Skeletal muscle cell (primary cell): Measurements from ENCODE around the gene ELP2.

ENCODE experiments used
- DNase-seq: peaks from one replicate; pipeline ENCODE4 v3.0.0-alpha.2; 2010; ENCODE audit warnings: low read depth
- H3K4me3 ChIP-seq: 2 replicates; pipeline ENCODE4 v1.5.1; 2011; ENCODE audit warnings: low read depth, mild to moderate bottlenecking, control low read depth, low read length, moderate library complexity

The ELP2 gene

DNA sequence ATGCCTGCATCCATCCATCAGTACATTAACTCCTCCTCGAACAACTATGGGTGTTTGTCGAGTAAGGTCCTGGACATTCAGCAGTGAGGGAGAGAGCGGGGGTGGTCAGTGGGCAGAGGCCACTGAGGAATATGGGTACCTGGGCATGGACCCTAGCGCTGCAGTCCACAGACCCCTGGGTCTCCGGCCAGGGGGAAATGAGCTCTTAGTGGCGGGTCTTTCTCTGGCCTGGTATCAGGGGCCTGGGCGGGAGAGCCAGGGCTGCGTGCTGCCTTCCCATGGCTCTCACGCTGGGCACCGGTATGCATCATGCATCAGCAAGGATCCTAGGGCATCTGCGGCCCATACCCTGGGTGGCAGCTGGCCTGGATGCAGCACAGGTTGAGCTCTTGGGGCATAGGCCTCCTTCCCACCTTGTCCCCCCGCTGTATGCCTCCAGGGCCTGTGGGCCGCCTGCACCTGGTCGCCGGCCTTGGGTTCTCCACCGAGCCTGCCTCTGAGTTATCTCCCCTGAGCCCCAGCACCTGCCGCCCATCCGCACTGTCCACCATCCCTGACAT is 56.3 kb downstream of the ELP2 start:
- DNase-seq, result no peak
- no peak overlapping the region for H3K4me3 ChIP-seq

DNA sequence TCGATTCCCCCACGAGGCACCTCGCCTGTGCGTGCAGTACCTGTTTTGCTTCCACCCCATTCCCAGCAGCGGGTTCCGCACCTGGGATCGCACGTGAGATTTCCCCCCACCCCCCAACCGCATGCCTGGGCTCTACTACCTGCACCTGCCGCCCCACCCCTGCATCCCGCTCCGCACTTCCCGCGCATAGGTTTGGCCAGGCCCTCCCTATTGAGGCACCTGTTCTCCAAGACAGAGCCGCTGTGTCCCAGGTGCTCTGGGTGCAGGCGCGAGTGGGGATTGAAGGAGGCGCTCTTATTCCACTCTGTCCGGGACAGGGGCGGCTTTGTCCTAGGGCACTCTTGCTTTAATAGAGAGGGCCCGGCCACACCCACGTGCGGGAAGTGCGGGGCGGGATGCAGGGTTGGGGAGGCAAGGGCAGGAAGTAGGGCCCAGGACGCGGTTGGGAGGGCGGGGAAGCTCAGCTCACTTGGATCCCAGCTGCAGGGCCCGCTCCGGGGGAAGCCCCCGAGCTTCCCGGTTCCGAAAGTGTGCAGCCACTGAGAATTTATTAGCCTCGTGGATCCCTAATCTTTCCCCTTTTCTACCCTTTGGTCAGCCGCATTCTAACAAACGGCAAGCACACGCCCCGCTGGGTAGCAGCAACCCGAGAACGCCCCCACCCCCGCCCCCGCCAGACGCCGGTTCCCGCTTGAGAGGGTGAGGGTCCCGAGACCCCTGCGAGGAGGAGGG is 56.9 kb downstream of the ELP2 start:
- H3K4me3 ChIP-seq, result peak overlapping the region; percentile 72
- DNase-seq, result no peak

GRCh38 chr18:36187193-36187825 is 57.6 kb downstream of the ELP2 start, which contains the start of gene MOCOS:
Gene MOCOS, plus strand, starts transcription at chr18:36187497. Its CDS starts 43 bp downstream, at chr18:36187540.
- no peak for DNase-seq
- peak within 1 kb of the TSS; percentile 72 for H3K4me3 ChIP-seq

DNA sequence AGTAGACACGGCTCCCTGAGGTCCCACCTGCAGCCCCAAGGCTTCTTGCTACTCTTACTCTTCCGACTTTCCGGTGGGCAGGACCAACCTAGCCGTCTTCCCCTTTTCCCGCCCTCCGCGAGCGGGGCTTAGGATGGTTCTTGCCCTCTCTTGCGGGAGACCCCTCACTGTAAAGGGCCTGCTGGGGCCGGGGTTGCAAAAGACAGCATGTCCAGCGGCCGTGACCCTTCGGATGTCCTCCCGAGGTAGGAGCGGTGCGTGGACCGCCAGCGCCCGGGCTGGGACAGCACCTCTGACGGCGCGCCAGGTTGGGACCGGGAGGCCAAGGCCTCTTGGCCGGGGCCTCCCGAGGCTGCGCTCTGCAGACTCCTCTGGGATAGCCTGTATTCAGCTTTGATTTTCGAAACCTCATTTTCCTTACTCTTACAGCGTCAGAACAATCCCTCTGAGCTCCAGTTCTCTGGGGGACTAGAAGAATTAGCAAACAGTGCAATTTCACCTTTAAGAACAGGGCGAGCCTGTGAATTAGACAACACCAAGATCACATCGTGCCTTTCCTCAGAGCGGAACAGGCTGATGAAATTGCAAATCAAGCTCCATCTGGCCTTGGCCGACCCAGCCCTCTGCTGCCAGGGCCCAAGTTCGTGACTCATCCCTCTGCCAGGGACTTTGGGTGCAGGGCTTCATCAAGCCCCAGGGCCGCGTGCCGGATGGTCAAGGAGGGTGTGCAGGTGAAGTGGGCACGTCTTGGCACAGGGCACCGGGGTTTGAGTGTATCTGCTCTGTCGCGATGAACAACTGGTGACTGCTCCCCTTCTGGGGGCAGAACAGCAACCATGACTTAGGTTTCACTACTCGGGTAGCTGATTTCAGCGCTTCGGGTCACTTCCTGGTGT is 58.4 kb downstream of the ELP2 start:
- no peak for DNase-seq
- peak overlapping the region; percentile 72 for H3K4me3 ChIP-seq

- H3K4me3 ChIP-seq, result no peak overlapping the region
- no peak for DNase-seq
Observed at GRCh38 chr18:36188916-36189315, 59.2 kb downstream of the ELP2 start.

GRCh38 chr18:36189486-36189885 is 59.8 kb downstream of the ELP2 start:
- H3K4me3 ChIP-seq, result no peak overlapping the region

DNA sequence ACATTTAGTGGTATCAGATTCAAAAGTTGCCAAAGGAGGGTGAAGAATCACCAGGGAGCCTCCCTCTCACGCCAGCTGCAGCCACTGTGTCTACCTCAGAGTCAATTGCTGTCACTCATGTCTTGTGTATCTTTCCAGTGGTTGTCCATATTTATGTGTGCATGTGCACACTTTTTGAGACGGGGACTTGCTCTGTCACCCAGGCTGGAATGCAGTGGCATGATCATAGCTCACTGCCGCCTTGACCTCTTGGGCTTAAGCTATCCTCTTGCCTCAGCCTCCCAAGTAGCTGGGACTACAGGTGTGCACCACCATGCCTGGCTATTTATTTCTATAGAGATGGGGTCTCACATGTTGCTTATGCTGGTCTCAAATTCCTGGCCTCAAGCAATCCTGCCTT is 61.6 kb downstream of the ELP2 start:
- H3K4me3 ChIP-seq, result no peak overlapping the region
- DNase-seq, result no peak

More at GRCh38 chr18:36189486-36189885, 59.8 kb downstream of the ELP2 start:
- no peak for DNase-seq

- no peak overlapping the region for H3K4me3 ChIP-seq
- no peak for DNase-seq
Observed at GRCh38 chr18:36191711-36192110, 62.0 kb downstream of the ELP2 start.

GRCh38 chr18:36194600-36195315 is 65.1 kb downstream of the ELP2 start:
- H3K4me3 ChIP-seq, result no peak overlapping the region
- no peak for DNase-seq

DNA sequence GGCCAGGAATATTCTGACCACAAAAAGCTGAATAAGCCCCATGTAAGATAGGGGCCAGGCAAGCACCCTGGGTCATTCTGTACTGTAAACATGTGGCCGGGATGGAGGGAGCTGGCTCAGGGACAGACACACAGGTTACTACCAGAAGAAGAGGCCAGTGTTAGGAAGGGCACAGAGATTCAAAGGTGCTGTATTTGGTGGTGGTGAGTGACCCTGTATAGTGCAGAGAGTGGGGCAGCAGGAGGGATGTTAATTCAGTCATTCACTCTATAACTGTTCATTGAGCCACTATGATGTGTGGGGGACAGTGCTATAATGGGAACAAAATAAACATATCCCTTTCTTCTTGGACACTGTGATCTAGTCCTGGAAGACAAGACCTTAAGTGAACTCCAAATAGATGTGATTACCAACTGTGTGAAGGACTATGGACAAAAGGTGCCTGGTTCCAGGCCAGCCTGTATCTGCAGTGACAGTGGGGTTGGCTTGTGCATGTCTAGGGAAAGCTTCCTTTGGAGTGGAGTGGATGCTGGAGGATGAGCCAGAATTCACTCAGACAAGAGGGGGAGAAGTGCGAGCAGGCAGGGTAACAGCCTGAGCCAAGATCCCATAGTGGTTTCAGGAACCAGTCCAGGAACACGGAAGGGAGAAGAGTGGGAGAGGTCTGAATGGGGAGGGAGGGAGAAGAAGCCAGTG is 65.9 kb downstream of the ELP2 start:
- no peak for DNase-seq

GRCh38 chr18:36196238-36196995 is 66.7 kb downstream of the ELP2 start:
- no peak overlapping the region for H3K4me3 ChIP-seq
- no peak for DNase-seq

More for the DNA sequence above, 65.9 kb downstream of the ELP2 start:
- H3K4me3 ChIP-seq, result no peak overlapping the region

DNA sequence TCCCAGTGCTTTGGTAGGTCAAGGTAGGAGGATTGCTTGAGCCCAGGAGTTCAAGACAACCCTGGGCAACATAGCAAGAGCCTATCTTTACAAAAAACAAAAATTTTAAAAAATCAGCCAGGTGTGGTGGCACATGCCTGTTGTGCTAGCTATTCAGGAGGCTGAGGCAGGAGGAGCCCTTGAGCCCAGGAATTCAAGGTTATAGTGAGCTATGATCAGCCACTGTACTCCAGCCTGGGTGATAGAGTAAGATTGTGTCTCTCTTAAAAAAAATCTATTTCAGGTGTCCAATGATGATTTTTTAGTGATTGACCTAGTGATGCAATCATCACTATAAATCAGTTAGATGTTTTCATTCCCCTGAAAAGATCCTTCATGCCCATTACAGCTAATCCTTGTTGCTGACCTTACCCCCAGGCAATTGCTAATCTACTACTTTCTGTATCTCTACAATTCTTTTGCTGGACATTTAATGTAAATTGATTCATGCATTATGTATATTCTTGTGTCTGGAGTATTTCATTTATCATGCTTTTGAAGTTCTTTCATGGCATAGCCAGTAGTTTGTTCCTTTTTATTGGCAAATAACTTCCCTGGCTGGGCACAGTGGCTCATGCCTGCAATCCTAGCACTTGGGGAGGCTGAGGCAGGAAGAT is 67.9 kb downstream of the ELP2 start:
- no peak overlapping the region for H3K4me3 ChIP-seq
- no peak for DNase-seq

DNA sequence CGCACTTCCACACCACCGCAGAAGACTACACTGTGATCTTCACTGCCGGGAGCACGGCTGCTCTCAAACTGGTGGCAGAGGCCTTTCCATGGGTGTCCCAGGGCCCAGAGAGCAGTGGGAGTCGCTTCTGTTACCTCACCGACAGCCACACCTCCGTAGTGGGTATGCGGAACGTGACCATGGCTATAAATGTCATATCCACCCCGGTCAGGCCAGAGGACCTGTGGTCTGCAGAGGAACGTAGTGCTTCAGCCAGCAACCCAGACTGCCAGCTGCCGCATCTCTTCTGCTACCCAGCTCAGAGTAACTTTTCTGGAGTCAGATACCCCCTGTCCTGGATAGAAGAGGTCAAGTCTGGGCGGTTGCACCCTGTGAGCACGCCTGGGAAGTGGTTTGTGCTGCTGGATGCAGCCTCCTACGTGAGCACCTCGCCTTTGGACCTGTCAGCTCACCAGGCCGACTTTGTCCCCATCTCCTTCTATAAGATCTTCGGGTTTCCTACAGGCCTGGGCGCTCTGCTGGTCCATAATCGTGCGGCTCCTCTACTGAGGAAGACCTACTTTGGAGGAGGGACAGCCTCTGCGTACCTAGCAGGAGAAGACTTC is 70.1 kb downstream of the ELP2 start:
- H3K4me3 ChIP-seq, result no peak overlapping the region
- no peak for DNase-seq

GRCh38 chr18:36200354-36200771 is 70.7 kb downstream of the ELP2 start:
- DNase-seq, result no peak
- H3K4me3 ChIP-seq, result no peak overlapping the region

DNA sequence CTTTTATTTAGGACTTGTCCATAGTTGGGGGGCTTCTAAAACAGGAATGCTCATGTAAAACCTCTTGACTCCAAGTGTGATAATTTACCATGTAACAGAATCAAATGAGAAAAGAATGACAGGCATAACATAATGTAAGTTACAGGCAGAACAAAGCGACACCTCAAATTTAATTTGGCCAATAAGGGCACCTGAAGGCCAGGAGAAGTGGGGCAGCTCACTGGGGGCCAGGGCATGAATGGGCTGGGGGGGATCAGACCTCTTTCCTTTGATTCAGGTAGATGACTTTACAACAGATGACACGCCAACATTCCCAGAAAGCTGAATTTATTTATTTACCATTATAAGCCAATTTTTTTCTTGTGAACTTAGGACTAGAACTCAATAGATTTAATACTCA is 72.1 kb downstream of the ELP2 start:
- DNase-seq, result no peak
- no peak overlapping the region for H3K4me3 ChIP-seq

- H3K4me3 ChIP-seq, result no peak overlapping the region
- no peak for DNase-seq
Observed at GRCh38 chr18:36203360-36203895, 73.7 kb downstream of the ELP2 start.

DNA sequence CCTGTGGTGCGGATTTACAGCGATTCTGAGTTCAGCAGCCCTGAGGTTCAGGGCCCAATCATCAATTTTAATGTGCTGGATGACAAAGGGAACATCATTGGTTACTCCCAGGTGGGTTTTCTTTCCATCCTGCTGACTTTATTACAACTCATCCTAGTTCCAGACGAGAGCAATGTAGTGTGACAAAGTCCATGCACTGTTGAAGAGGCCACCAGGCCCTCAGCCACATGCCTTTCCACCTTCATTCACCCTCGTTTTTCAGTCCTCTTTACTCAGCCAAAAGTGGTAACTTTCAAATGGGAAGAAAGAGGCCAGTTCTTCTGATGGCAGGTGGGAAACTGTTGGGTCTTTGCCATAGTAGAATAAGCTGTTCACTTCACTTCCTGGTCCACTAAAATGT is 75.5 kb downstream of the ELP2 start:
- DNase-seq, result no peak
- no peak overlapping the region for H3K4me3 ChIP-seq
